IPS-18a (cell line): ENCODE data around the gene COX6A1.
A peak's percentile ranks its signal among the peaks of the same experiment; 100 is the strongest.

ENCODE experiments used
- H3K27ac ChIP-seq: one replicate; pipeline ENCODE4 v1.5.1; 2013; ENCODE audit warnings: low read length
- H3K27me3 ChIP-seq: one replicate; pipeline ENCODE4 v1.6.1; 2013; ENCODE audit warnings: mild to moderate bottlenecking, low read length; ENCODE audit not compliant: control insufficient read depth, insufficient read depth
- H3K36me3 ChIP-seq: one replicate; pipeline ENCODE4 v1.6.1; 2013; ENCODE audit warnings: low read depth, low read length; ENCODE audit not compliant: control insufficient read depth
- H3K4me1 ChIP-seq: one replicate; pipeline ENCODE4 v1.6.1; 2013; ENCODE audit warnings: low read depth, low read length; ENCODE audit not compliant: control insufficient read depth
- H3K4me3 ChIP-seq: one replicate; pipeline ENCODE4 v1.5.1; 2013; ENCODE audit warnings: low read length
- H3K9ac ChIP-seq: one replicate; pipeline ENCODE4 v1.6.1; 2013; ENCODE audit warnings: mild to moderate bottlenecking, low read length, moderate library complexity
- H3K9me3 ChIP-seq: one replicate; pipeline ENCODE4 v1.6.1; 2013; ENCODE audit warnings: low read depth, low read length; ENCODE audit not compliant: control insufficient read depth

COX6A1 gene

DNA sequence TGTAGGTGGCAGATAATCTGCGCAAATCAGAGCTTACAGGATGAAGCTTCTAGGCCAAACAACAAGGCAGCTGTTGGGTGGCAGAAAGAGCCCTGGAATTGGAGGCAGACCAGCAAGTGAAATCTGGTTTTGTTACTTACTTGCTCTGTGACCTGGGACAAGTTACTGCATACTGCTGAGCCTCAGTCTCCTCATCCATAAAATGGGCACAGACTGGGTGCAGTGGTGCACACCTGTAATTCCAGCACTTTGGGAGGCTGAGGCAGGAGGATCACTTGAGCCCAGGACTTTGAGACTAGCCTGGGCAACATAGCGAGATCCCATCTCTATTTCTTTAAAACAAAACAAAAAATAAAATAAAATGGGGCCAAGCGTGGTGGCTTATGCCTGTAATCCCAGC, 31.4 kb upstream of the COX6A1 start:
- Histone ChIP-seq H3K27me3 (no peaks in the 10 kb centered on the region), H3K9me3 (no peaks in the 10 kb centered on the region), H3K36me3 (no peaks in the 10 kb centered on the region), H3K4me1 (peaks cover 8% of the 10 kb centered on the region), H3K9ac (no peak overlapping the region), H3K4me3 (no peak overlapping the region), H3K27ac (no peak overlapping the region)

DNA sequence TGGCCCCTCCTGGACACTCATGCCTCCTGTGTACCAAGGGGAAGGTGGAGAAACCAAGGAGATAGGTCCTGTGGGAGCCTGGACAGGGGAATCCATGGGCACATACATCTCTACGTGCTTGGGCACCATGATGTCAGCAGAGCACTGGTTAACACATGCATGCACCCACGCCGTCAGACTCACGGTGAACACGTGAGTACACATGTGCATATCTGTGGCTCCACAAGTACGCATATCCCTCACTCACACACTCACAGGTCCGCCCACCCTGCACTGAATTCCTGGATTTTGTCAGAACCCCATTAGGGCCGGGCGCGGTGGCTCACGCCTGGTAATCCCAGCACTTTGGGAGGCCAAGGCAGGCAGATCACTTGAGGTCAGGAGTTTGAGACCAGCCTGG, 29.1 kb upstream of the COX6A1 start:
- H3K4me3 ChIP-seq = no peak overlapping the region
- H3K9ac ChIP-seq = no peak overlapping the region
- no peak overlapping the region for H3K27ac ChIP-seq
- no peaks in the 10 kb centered on the region for H3K9me3 ChIP-seq
- H3K4me1 ChIP-seq = peaks cover 8% of the 10 kb centered on the region
- no peaks in the 10 kb centered on the region for H3K27me3 ChIP-seq
- H3K36me3 ChIP-seq = no peaks in the 10 kb centered on the region

- Histone ChIP-seq H3K36me3 (no peaks in the 10 kb centered on the region), H3K27ac (no peak overlapping the region), H3K9me3 (no peaks in the 10 kb centered on the region), H3K4me1 (peaks cover 9% of the 10 kb centered on the region), H3K27me3 (no peaks in the 10 kb centered on the region), H3K4me3 (no peak overlapping the region), H3K9ac (no peak overlapping the region)
Measured at GRCh38 chr12:120412421-120412820, 25.5 kb upstream of the COX6A1 start.

- Histone ChIP-seq H3K36me3 (no peaks in the 10 kb centered on the region), H3K27me3 (no peaks in the 10 kb centered on the region), H3K4me1 (peaks cover 9% of the 10 kb centered on the region), H3K4me3 (peak overlapping the region; percentile 13), H3K9ac (peak overlapping the region; percentile 67), H3K27ac (peak overlapping the region; percentile 67), H3K9me3 (no peaks in the 10 kb centered on the region)
Measured at GRCh38 chr12:120413901-120414695, 23.8 kb upstream of the COX6A1 start.

GRCh38 chr12:120416490-120417216, 21.3 kb upstream of the COX6A1 start:
- Histone ChIP-seq H3K27ac (no peak overlapping the region), H3K9me3 (no peaks in the 10 kb centered on the region), H3K36me3 (no peaks in the 10 kb centered on the region), H3K27me3 (no peaks in the 10 kb centered on the region), H3K4me1 (peaks cover 9% of the 10 kb centered on the region), H3K9ac (no peak overlapping the region), H3K4me3 (no peak overlapping the region)

DNA sequence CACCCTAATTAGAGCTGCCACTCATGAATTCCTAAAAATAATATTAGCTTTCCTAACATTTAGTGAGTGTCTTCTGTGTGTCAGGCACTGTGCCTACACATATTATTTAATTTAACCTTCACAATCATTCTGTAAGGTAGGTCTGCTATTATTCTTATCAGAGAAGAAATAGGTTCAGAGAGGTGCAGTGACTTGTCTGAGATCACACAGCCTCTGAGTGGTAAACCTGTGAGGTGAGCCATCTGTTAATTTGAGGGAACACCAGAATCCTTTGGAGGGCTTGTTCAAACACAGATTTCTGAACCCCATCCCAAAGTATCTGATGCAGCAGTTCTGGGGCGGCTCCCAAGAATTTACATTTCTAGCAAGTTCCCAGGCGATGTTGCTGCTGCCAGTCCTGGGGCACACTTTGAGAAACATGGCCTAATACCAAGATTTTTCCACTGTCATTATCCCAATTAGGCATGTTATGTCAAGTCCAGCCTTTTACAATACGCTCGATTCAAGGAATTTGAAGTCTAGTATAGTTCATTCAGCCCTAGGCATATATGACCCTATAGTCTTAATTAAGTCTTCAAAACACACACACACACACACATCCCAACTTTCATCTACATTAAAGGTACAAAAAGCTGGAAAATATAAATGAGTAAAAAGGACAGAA, 19.9 kb upstream of the COX6A1 start:
- no peak overlapping the region for H3K9ac ChIP-seq
- H3K4me3 ChIP-seq = no peak overlapping the region
- no peak overlapping the region for H3K27ac ChIP-seq
- peaks cover 7% of the 10 kb centered on the region for H3K4me1 ChIP-seq
- no peaks in the 10 kb centered on the region for H3K9me3 ChIP-seq
- H3K27me3 ChIP-seq = no peaks in the 10 kb centered on the region
- no peaks in the 10 kb centered on the region for H3K36me3 ChIP-seq

DNA sequence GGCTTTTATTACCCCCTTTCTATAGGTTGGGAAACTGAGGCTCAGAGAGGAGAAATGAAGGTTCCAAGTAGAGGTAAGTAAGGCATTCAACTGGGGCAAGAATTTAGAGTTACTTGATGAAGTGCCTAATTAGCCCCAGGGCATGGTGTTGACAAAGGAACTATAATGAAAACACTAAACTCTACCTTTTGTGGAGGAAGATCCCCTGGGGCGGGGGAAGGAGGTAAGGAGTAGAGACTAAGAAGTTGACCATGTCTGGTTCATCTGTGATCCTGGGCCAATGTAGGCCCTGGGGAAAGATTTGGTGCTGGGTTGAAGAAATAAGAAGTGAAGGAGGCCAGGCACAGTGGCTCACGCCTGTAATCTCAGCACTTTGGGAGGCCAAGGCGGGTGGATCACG, 16.2 kb upstream of the COX6A1 start:
- Histone ChIP-seq H3K4me1 (no peaks in the 10 kb centered on the region), H3K27me3 (no peaks in the 10 kb centered on the region), H3K9ac (no peak overlapping the region), H3K27ac (no peak overlapping the region), H3K9me3 (no peaks in the 10 kb centered on the region), H3K36me3 (no peaks in the 10 kb centered on the region), H3K4me3 (no peak overlapping the region)

GRCh38 chr12:120422892-120423456, 14.9 kb upstream of the COX6A1 start:
- Histone ChIP-seq H3K4me3 (no peak overlapping the region), H3K9me3 (no peaks in the 10 kb centered on the region), H3K27ac (no peak overlapping the region), H3K27me3 (no peaks in the 10 kb centered on the region), H3K4me1 (no peaks in the 10 kb centered on the region), H3K9ac (no peak overlapping the region), H3K36me3 (no peaks in the 10 kb centered on the region)

- no peak overlapping the region for H3K4me3 ChIP-seq
- no peaks in the 10 kb centered on the region for H3K36me3 ChIP-seq
- no peaks in the 10 kb centered on the region for H3K9me3 ChIP-seq
- no peak overlapping the region for H3K27ac ChIP-seq
- no peaks in the 10 kb centered on the region for H3K27me3 ChIP-seq
- no peak overlapping the region for H3K9ac ChIP-seq
- no peaks in the 10 kb centered on the region for H3K4me1 ChIP-seq
Measured at GRCh38 chr12:120425797-120426196, 12.1 kb upstream of the COX6A1 start.

GRCh38 chr12:120428597-120429229, 9.2 kb upstream of the COX6A1 start:
- Histone ChIP-seq H3K27ac (no peak overlapping the region), H3K36me3 (no peaks in the 10 kb centered on the region), H3K9ac (no peak overlapping the region), H3K4me1 (no peaks in the 10 kb centered on the region), H3K9me3 (no peaks in the 10 kb centered on the region), H3K27me3 (no peaks in the 10 kb centered on the region), H3K4me3 (no peak overlapping the region)

DNA sequence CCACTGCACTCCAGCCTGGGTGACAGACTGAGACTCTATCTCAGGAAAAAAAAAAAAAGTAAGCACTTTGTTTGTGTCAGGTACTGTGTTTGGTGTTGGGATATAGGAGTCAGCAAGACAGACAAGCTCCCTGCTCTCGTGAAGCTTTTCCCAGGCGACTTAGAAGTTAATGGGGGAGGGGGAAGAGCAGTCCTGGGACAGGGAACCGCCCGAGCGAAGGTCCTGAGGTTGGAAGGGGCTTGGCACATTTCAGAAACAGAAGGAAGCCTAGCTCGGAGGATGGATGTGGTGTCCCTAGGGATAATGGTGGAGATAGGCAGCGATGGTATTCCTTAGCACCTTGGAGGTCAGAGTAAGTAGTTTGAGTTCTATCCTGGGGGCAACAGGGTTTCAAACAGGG, 8.5 kb upstream of the COX6A1 start:
- no peaks in the 10 kb centered on the region for H3K9me3 ChIP-seq
- H3K27me3 ChIP-seq = no peaks in the 10 kb centered on the region
- no peaks in the 10 kb centered on the region for H3K36me3 ChIP-seq
- H3K9ac ChIP-seq = no peak overlapping the region
- H3K4me3 ChIP-seq = no peak overlapping the region
- H3K4me1 ChIP-seq = no peaks in the 10 kb centered on the region
- H3K27ac ChIP-seq = no peak overlapping the region
